Kidney tubule cell (primary cell): ENCODE results near the gene INHBE.
"Not testable (repeated sequence)": the region's sequence is repeated elsewhere in the genome, so short reads cannot be mapped to it uniquely, and the experiment has no call there.

Experiments
- DNase-seq: peaks from one replicate; pipeline ENCODE4 v3.0.0-alpha.2; 2018; ENCODE audit warnings: low spot score

INHBE gene

GRCh38 chr12:57497223-57498131 lies 42.4 kb downstream of the INHBE start:
- DNase-seq = no peak

DNA sequence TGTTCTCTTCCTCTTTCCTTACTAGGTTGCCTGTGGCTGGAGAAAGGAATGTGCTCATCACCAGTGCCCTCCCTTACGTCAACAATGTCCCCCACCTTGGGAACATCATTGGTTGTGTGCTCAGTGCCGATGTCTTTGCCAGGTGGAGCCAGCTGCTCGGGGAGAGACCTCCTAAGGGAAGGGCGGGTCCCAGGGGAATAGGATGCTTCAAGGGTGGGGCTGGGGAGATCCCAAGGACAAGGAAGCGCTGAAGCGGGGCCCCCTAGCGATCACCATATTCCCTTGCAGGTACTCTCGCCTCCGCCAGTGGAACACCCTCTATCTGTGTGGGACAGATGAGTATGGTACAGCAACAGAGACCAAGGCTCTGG lies 43.0 kb downstream of the INHBE start:
- DNase-seq = no peak

- DNase-seq = no peak
These were observed 43.5 kb downstream of the INHBE start for GRCh38 chr12:57498571-57498970.

- DNase-seq = no peak
These were observed 45.1 kb downstream of the INHBE start for GRCh38 chr12:57500213-57500612.

GRCh38 chr12:57502311-57502969 lies 47.3 kb downstream of the INHBE start:
- DNase-seq = not testable (repeated sequence)

DNA sequence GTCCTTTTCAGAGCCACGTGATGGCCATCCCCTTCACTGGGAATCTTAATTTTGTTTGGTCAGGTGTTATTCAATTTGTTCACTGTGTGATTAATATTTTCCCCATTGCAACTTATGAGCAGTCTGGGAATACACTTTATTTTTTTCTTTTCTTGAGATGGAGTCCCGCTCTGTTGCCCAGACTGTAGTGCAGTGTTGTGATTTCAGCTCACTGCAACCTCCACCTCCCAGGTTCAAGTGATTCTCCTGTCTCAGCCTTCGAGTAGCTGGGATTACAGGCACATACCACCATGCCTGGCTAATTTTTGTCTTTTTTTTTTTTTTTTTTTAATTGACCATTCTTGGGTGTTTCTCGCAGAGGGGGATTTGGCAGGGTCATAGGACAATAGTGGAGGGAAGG lies 51.4 kb downstream of the INHBE start:
- not testable (repeated sequence) for DNase-seq
